Ovary (tissue), 3 donors: ENCODE results near the gene GEMIN5.

Source experiments
- CTCF ChIP-seq, 3 donors: fragments of 450-650 bp in 2 of 3; fragments of 200-600 bp in 1 of 3; IDR thresholded peaks; one replicate each; pipeline versions ENCODE4 v1.5.1 to v1.8.0; 2016 to 2022; ENCODE audit warnings: antibody characterized with exemption in 3 of 3, mild to moderate bottlenecking in 1 of 3
- EP300 ChIP-seq: sonication (generic); formaldehyde crosslinking; IDR thresholded peaks from one replicate; pipeline ENCODE4 v1.6.1; 2017; ENCODE audit warnings: antibody characterized with exemption
- donor health status: DM: no; HTN: no; CAD: no.

- TF ChIP-seq CTCF (IDR thresholded peaks at IDR 0.05), result no peak
- TF ChIP-seq EP300, result no peak
Observed at GRCh38 chr5:154966081-154966841, 28.2 kb upstream of the GEMIN5 start.
